ENCODE results near the gene BCAT1. TPM values are rescaled to one million over a fixed set of nuclear protein-coding genes. Genes with fewer than 3 reads are reported as not detected.
A peak's percentile ranks its signal among the peaks of the same experiment; 100 is the strongest.
"Not testable (repeated sequence)": the region's sequence is repeated elsewhere in the genome, so short reads cannot be mapped to it uniquely, and the experiment has no call there.

The BCAT1 gene
- total RNA-seq, 2 donors from 2014 or later: 21.3 to 68.8 TPM

DNA sequence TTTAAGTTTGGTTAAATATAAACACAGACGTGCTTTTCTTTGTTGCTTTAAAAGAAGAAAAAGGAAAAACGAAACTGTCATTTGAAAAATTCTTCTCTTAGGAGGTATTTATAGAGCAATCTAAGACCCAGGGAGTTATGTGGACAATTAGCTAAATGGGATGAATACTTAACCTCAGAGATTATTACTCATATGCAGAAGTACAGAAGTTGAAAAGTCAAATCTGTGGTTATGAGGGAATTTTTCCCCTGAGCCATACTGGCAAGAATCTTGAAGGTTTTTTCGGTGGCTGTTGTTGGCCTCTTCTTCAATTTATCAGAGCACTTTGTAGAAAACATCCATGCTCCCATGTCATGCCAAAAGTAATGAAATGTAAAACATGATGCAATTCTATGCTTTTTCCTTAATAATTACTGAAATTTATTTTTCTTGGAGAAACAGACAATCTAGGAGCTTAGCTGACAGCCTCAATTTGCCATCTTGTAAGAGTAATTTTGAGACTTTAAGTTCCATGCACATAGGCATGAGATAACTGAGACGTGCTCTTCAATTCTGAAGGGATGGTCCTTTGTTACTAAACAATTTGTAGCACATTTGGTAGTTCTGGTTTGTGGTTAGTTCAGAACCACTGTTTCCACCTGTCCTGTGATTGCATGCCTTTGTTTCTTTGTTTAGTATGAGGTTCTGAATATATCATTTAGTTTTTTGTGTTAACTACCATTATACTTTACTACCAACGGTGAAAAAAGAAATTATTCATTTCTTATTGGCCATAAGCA, 126.6 kb downstream of the BCAT1 start:
- ATAC-seq (replicated peaks): peak; percentile 82
- Mint-ChIP-seq H3K36me3 (ENCODE audit: low read depth) (peaks cover 17% of the 10 kb centered on the region), H3K4me3 (peak overlapping the region; percentile 60), H3K9me3 (peaks cover 5% of the 10 kb centered on the region), H3K27ac (peak overlapping the region; percentile 91), H3K27me3 (no peaks in the 10 kb centered on the region), H3K4me1 (peaks cover 21% of the 10 kb centered on the region)

DNA sequence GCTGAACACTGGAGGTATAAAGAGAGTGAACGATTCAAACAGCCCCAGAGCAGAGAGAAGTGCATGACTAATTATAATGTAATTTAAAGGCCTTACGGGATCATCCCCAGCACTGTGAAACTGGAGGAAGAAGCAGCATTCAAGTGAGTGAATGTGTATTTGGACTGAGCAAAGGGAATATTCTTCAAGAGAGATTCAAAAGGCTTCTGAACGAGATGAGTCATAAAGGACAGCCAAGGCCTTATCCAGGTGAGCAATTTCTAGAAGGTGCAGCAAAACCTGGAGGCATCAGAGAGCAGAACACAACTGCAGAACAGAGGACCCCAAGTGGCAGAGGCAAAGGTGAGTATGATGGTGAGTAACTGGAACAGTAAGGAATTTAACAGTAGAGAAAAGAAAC, 127.2 kb downstream of the BCAT1 start:
- Mint-ChIP-seq H3K36me3 (ENCODE audit: low read depth) (peaks cover 17% of the 10 kb centered on the region), H3K4me3 (peak overlapping the region; percentile 60), H3K27ac (peak overlapping the region; percentile 91), H3K27me3 (no peaks in the 10 kb centered on the region), H3K4me1 (peaks cover 21% of the 10 kb centered on the region), H3K9me3 (peaks cover 5% of the 10 kb centered on the region)
- ATAC-seq (replicated peaks): peak; percentile 74

GRCh38 chr12:24820872-24821271, 128.0 kb downstream of the BCAT1 start:
- H3K9me3 Mint-ChIP-seq: peaks cover 5% of the 10 kb centered on the region
- H3K27me3 Mint-ChIP-seq: no peaks in the 10 kb centered on the region
- no peak overlapping the region for H3K27ac Mint-ChIP-seq
- peaks cover 17% of the 10 kb centered on the region for H3K36me3 Mint-ChIP-seq (ENCODE audit: low read depth)
- H3K4me1 Mint-ChIP-seq: peaks cover 21% of the 10 kb centered on the region
- H3K4me3 Mint-ChIP-seq: no peak overlapping the region
- ATAC-seq (replicated peaks): no peak

DNA sequence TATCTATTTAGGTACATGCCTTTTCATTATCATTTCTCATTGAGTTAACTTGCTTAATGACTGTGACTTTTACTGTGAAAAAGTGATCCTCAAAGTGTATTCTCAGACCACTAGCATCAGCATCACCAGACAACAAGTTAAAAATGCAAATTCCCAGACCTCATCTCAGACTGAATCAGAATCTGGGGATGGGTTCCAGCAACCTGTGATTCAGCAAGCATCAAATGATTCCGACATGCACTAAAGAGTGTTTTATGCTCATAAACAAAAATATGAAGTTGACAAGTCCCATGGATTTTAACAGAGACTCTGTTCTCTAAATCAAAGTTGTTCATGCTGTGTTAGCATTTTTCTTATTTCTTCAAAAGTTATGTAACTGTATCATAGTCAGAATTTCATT, 130.6 kb downstream of the BCAT1 start:
- Mint-ChIP-seq H3K4me1 (peaks cover 16% of the 10 kb centered on the region), H3K27ac (no peak overlapping the region), H3K36me3 (ENCODE audit: low read depth) (peaks cover 11% of the 10 kb centered on the region), H3K9me3 (no peaks in the 10 kb centered on the region), H3K4me3 (no peak overlapping the region), H3K27me3 (no peaks in the 10 kb centered on the region)
- ATAC-seq (replicated peaks): no peak

DNA sequence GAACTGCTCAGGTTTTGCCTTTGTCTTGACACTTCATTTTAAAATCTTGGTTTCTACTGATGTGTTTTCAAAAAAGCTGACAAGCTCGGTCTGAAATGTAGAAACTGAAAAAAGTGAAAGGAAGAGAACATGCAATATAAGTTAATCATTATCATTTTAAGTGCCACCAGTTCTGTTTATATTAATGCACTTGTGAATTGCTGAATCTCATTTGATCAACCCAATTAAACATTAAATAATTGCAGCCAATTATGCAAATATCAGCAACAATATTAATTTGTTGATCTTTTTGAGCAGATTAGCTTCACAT, 133.8 kb downstream of the BCAT1 start:
- H3K27ac Mint-ChIP-seq: peak overlapping the region; percentile 79
- H3K4me1 Mint-ChIP-seq: peaks cover 3% of the 10 kb centered on the region
- H3K27me3 Mint-ChIP-seq: no peaks in the 10 kb centered on the region
- no peaks in the 10 kb centered on the region for H3K9me3 Mint-ChIP-seq
- ATAC-seq (replicated peaks): no peak
- peak overlapping the region; percentile 78 for H3K4me3 Mint-ChIP-seq
- H3K36me3 Mint-ChIP-seq (ENCODE audit: low read depth): no peaks in the 10 kb centered on the region

DNA sequence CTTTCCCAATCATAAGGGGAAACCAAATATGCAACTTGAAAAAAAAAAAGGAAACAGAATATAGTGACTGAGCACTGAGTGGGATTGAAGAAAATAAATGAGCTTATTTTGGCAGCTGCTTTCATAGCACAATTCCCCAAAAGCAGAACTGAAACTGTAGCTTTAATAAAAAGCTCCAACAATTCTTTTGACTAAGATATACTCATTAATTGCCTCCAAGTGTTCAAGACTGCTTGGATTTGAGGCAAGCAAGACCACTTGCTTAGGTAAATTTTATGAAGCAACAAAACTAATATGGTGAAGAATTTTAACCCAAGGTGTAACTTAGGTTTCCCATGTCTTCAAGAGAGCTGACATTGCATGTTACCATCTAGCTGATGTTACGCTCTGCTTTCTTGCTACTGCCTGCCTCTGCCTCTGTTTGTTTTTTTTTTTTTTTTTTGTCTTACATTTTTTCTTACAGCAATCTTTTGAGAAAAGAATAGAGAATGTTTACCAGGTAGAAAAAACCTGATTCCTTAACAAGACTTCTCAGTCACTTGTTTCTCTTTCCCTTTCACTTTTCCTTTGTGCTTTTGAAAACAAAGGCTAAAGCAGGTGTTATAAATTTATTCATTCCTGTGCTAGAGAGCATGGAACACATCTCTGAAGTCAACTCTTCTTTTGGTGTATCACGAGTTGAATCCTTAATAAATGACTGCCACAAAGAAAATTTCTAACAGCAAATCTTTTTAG, 134.4 kb downstream of the BCAT1 start:
- Mint-ChIP-seq H3K36me3 (ENCODE audit: low read depth) (no peaks in the 10 kb centered on the region), H3K4me3 (peak overlapping the region; percentile 78), H3K27me3 (no peaks in the 10 kb centered on the region), H3K9me3 (no peaks in the 10 kb centered on the region), H3K4me1 (peaks cover 3% of the 10 kb centered on the region), H3K27ac (peak overlapping the region; percentile 79)
- ATAC-seq (replicated peaks): peak; percentile 47

DNA sequence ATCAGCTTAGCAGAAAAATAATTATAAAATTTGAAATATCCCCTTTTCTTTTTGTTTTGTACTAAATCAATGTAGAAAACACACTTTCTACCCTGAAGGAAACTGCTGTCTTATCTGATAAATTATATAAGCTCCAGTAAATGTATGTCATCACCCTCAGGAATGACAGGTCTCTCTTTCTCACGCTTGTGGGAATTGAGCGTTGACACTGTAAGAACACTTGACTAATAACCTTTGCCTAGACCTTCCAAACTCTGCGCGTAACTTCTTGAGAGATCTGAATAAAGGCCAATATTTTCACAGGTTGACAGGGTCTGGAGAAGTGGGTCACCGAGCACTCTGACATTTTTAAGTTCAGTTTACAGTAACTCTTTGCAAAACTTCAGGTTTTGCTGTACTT, 138.5 kb downstream of the BCAT1 start:
- no peaks in the 10 kb centered on the region for H3K9me3 Mint-ChIP-seq
- H3K27ac Mint-ChIP-seq: no peak overlapping the region
- H3K27me3 Mint-ChIP-seq: no peaks in the 10 kb centered on the region
- no peak for ATAC-seq (replicated peaks)
- H3K4me1 Mint-ChIP-seq: peaks cover 3% of the 10 kb centered on the region
- H3K4me3 Mint-ChIP-seq: no peak overlapping the region
- no peaks in the 10 kb centered on the region for H3K36me3 Mint-ChIP-seq (ENCODE audit: low read depth)

- H3K9me3 Mint-ChIP-seq; H3K27me3 Mint-ChIP-seq; H3K27ac Mint-ChIP-seq; ATAC-seq (replicated peaks); H3K4me3 Mint-ChIP-seq; H3K36me3 Mint-ChIP-seq (ENCODE audit: low read depth); H3K4me1 Mint-ChIP-seq: not testable (repeated sequence)
Observed at GRCh38 chr12:24809306-24809705, 139.6 kb downstream of the BCAT1 start.

DNA sequence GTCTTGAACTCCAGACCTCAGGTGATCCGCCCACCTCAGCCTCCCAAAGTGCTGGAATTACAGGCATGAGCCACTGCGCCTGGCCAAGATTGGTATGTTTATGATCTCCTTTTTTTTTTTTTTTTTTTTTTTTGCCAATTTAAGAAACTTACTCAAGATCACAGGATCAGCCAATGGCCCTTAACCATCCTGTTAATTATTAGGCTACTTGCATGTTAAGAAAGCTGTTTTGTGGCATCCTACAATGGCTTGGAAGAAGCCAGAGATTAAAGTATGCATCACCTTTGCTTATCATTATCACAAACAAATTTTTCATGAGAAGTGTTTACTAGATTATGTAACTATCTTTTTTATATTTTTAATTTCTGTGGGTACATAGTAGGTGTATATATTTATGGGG, 140.2 kb downstream of the BCAT1 start:
- H3K4me1 Mint-ChIP-seq: peaks cover 3% of the 10 kb centered on the region
- H3K27ac Mint-ChIP-seq: no peak overlapping the region
- no peak overlapping the region for H3K4me3 Mint-ChIP-seq

GRCh38 chr12:24806386-24806785, 142.5 kb downstream of the BCAT1 start:
- H3K9me3 Mint-ChIP-seq: no peaks in the 10 kb centered on the region
- ATAC-seq (replicated peaks): no peak
- no peaks in the 10 kb centered on the region for H3K27me3 Mint-ChIP-seq
- no peak overlapping the region for H3K27ac Mint-ChIP-seq
- H3K4me3 Mint-ChIP-seq: no peak overlapping the region
- no peaks in the 10 kb centered on the region for H3K4me1 Mint-ChIP-seq
- H3K36me3 Mint-ChIP-seq (ENCODE audit: low read depth): no peaks in the 10 kb centered on the region

More for the DNA sequence above, 140.2 kb downstream of the BCAT1 start:
- ATAC-seq (replicated peaks): no peak
- H3K27me3 Mint-ChIP-seq: no peaks in the 10 kb centered on the region
- no peaks in the 10 kb centered on the region for H3K36me3 Mint-ChIP-seq (ENCODE audit: low read depth)
- H3K9me3 Mint-ChIP-seq: no peaks in the 10 kb centered on the region

GRCh38 chr12:24803430-24804245, 145.3 kb downstream of the BCAT1 start:
- Mint-ChIP-seq H3K27ac (no peak overlapping the region), H3K4me3 (no peak overlapping the region), H3K27me3 (no peaks in the 10 kb centered on the region), H3K9me3 (no peaks in the 10 kb centered on the region), H3K36me3 (ENCODE audit: low read depth) (no peaks in the 10 kb centered on the region), H3K4me1 (no peaks in the 10 kb centered on the region)
- ATAC-seq (replicated peaks): no peak

DNA sequence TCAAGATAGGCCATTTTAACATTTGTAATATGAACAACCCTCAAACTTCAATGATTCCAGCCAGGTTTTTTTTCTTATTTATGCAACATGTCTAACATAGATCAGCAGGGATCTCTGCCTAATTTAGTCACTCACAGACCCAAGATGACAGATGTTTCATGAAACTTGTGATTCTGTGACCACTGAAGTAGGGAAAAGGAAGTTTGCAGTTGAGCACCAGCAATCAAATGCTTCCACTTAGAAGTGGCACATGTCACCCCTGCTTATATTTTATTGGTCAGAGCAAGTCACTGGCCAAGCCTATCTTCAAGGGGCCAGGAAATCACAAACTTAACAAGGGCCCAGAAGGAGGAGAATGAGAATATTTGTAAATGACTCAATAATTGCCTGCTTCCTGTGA, 150.6 kb downstream of the BCAT1 start:
- H3K27me3 Mint-ChIP-seq: no peaks in the 10 kb centered on the region
- H3K9me3 Mint-ChIP-seq: no peaks in the 10 kb centered on the region
- no peaks in the 10 kb centered on the region for H3K36me3 Mint-ChIP-seq (ENCODE audit: low read depth)
- no peak overlapping the region for H3K27ac Mint-ChIP-seq
- H3K4me1 Mint-ChIP-seq: no peaks in the 10 kb centered on the region
- H3K4me3 Mint-ChIP-seq: no peak overlapping the region
- ATAC-seq (replicated peaks): peak; percentile 61

DNA sequence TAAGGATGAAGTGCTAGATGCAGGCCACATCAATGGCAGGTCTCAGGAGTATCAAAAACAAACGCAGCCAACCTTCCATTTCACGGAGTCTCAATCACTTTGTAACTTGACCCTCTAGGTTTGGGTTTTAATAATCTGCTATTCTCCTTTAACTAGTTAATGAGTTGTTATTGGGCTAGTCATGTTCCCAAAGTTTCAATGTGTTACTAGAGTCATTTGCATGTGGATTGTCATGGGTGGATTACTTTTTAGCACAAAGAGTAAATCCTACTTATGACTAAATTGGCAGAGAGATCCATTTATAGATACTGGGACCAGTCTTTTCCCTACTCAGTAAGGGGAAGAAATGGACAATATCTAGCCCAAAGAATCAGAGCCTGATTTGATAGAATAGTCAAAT, 151.0 kb downstream of the BCAT1 start:
- ATAC-seq (replicated peaks): no peak
- Mint-ChIP-seq H3K36me3 (ENCODE audit: low read depth) (no peaks in the 10 kb centered on the region), H3K27me3 (no peaks in the 10 kb centered on the region), H3K4me1 (no peaks in the 10 kb centered on the region), H3K9me3 (no peaks in the 10 kb centered on the region), H3K27ac (no peak overlapping the region), H3K4me3 (no peak overlapping the region)

GRCh38 chr12:24796876-24797275, 152.0 kb downstream of the BCAT1 start:
- H3K36me3 Mint-ChIP-seq (ENCODE audit: low read depth): no peaks in the 10 kb centered on the region
- H3K27me3 Mint-ChIP-seq: no peaks in the 10 kb centered on the region
- ATAC-seq (replicated peaks): no peak
- H3K4me1 Mint-ChIP-seq: peaks cover 4% of the 10 kb centered on the region
- H3K4me3 Mint-ChIP-seq: peak overlapping the region; percentile 24
- H3K27ac Mint-ChIP-seq: no peak overlapping the region
- H3K9me3 Mint-ChIP-seq: peaks cover 6% of the 10 kb centered on the region
